GDM1 (cell line): ENCODE results near the gene ITPRID1.
"Not testable (repeated sequence)": the region's sequence is repeated elsewhere in the genome, so short reads cannot be mapped to it uniquely, and the experiment has no call there.

Experiments used
- DNase-seq: peaks from one replicate; lab custom pipeline; 2025; lab: John Stamatoyannopoulos, UW

ITPRID1 gene

GRCh38 chr7:31513790-31514189, at the start of gene ITPRID1:
ITPRID1 (plus strand) TSS chr7:31514090; CDS start chr7:31553025, 38,935 bp downstream.
- no peak for DNase-seq

- DNase-seq = no peak
These were observed 49.3 kb upstream of the ITPRID1 start for GRCh38 chr7:31464601-31465000.

GRCh38 chr7:31465285-31465684, 48.6 kb upstream of the ITPRID1 start:
- DNase-seq = no peak

GRCh38 chr7:31466036-31466435, 47.9 kb upstream of the ITPRID1 start:
- DNase-seq = no peak

- not testable (repeated sequence) for DNase-seq
These were observed 43.0 kb upstream of the ITPRID1 start for GRCh38 chr7:31470883-31471282.

GRCh38 chr7:31475368-31475767, 38.5 kb upstream of the ITPRID1 start:
- DNase-seq = no peak

- DNase-seq = no peak
These were observed 37.7 kb upstream of the ITPRID1 start for GRCh38 chr7:31476073-31476745.

GRCh38 chr7:31476941-31477677, 36.8 kb upstream of the ITPRID1 start:
- no peak for DNase-seq

- DNase-seq = no peak
These were observed 35.9 kb upstream of the ITPRID1 start for GRCh38 chr7:31478018-31478417.

- no peak for DNase-seq
These were observed 35.2 kb upstream of the ITPRID1 start for GRCh38 chr7:31478721-31479120.

- DNase-seq = no peak
These were observed 26.8 kb upstream of the ITPRID1 start for GRCh38 chr7:31487071-31487470.

- no peak for DNase-seq
These were observed 26.4 kb upstream of the ITPRID1 start for GRCh38 chr7:31487476-31487875.

GRCh38 chr7:31488562-31489203, 25.2 kb upstream of the ITPRID1 start:
- peak; percentile 44 for DNase-seq

GRCh38 chr7:31490796-31491314, 23.0 kb upstream of the ITPRID1 start:
- DNase-seq = no peak

GRCh38 chr7:31492086-31492485, 21.8 kb upstream of the ITPRID1 start:
- DNase-seq = no peak

- no peak for DNase-seq
These were observed 20.1 kb upstream of the ITPRID1 start for GRCh38 chr7:31493714-31494181.

- DNase-seq = no peak
These were observed 19.5 kb upstream of the ITPRID1 start for GRCh38 chr7:31494421-31494820.

GRCh38 chr7:31495653-31496052, 18.2 kb upstream of the ITPRID1 start:
- no peak for DNase-seq

- DNase-seq = no peak
These were observed 16.4 kb upstream of the ITPRID1 start for GRCh38 chr7:31497516-31497915.

- DNase-seq = no peak
These were observed 13.2 kb upstream of the ITPRID1 start for GRCh38 chr7:31500656-31501055.

- no peak for DNase-seq
These were observed 5.1 kb upstream of the ITPRID1 start for GRCh38 chr7:31508823-31509222.

- no peak for DNase-seq
These were observed 1.7 kb upstream of the ITPRID1 start for GRCh38 chr7:31512166-31512565.
